ENCODE data around the gene ZNF423.

Gene ZNF423

GRCh38 chr16:49659356-49659755 is 196.6 kb downstream of the ZNF423 start:
- Histone ChIP-seq H3K9me3 (ENCODE audit: control insufficient read depth, insufficient read depth, low read length) (no peaks in the 10 kb centered on the region), H3K27me3 (ENCODE audit: control insufficient read depth, insufficient read depth, low read length) (no peaks in the 10 kb centered on the region), H3K36me3 (ENCODE audit: control insufficient read depth, insufficient read depth, low read length) (no peaks in the 10 kb centered on the region), H3K4me3 (ENCODE audit: low read depth, low read length) (no peak overlapping the region), H3K4me1 (ENCODE audit: control insufficient read depth, insufficient read depth, low read length) (no peaks in the 10 kb centered on the region), H3K9ac (ENCODE audit: low read depth, low read length) (no peak overlapping the region)

DNA sequence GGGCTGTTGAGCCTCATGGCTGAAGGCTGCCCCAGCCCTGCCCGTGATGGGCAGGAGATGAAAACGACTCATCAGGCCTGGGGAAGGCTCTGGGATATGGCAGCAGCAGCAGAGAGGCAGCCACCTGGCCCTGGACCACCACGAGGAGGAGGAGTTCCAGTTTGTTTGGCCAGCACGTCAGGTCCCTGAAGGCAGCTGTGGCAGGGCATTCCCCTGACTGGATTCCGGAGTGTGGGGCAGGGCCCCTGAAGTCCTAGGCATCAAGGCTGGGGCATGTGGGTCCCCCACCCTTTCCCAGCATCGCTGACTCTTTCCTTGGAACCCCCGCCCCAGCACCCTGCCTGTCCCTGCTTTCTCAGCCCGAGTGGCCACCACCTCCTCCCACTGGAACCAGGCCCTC is 197.4 kb downstream of the ZNF423 start:
- H3K9ac ChIP-seq (ENCODE audit: low read depth, low read length) = no peak overlapping the region
- H3K9me3 ChIP-seq (ENCODE audit: control insufficient read depth, insufficient read depth, low read length) = no peaks in the 10 kb centered on the region
- no peaks in the 10 kb centered on the region for H3K4me1 ChIP-seq (ENCODE audit: control insufficient read depth, insufficient read depth, low read length)
- no peaks in the 10 kb centered on the region for H3K36me3 ChIP-seq (ENCODE audit: control insufficient read depth, insufficient read depth, low read length)
- no peaks in the 10 kb centered on the region for H3K27me3 ChIP-seq (ENCODE audit: control insufficient read depth, insufficient read depth, low read length)
- no peak overlapping the region for H3K4me3 ChIP-seq (ENCODE audit: low read depth, low read length)

GRCh38 chr16:49657736-49658465 is 198.0 kb downstream of the ZNF423 start:
- H3K27me3 ChIP-seq (ENCODE audit: control insufficient read depth, insufficient read depth, low read length) = no peaks in the 10 kb centered on the region
- H3K4me1 ChIP-seq (ENCODE audit: control insufficient read depth, insufficient read depth, low read length) = no peaks in the 10 kb centered on the region
- H3K36me3 ChIP-seq (ENCODE audit: control insufficient read depth, insufficient read depth, low read length) = no peaks in the 10 kb centered on the region
- H3K9me3 ChIP-seq (ENCODE audit: control insufficient read depth, insufficient read depth, low read length) = no peaks in the 10 kb centered on the region
- no peak overlapping the region for H3K9ac ChIP-seq (ENCODE audit: low read depth, low read length)
- no peak overlapping the region for H3K4me3 ChIP-seq (ENCODE audit: low read depth, low read length)

DNA sequence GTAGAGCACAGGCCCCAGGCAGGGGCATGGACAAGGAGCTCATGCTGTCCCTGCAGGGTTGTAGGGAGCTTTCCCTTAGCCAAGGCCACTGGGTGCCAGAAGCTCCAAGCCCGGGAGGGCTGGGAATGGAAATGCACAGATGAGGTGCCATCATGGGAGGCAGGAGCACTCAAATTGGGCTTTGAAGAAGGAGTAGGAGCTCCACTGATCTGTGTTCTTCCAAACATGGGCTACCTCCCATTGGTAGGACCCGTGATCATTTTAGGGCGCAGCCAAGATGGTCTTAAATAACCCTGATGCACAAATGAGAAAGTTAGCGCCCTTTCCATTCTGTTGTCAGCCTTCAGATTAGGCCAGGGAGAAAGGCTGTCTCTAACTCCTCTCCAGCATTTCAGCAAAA is 201.5 kb downstream of the ZNF423 start:
- Histone ChIP-seq H3K27me3 (ENCODE audit: control insufficient read depth, insufficient read depth, low read length) (no peaks in the 10 kb centered on the region), H3K9ac (ENCODE audit: low read depth, low read length) (no peak overlapping the region), H3K4me1 (ENCODE audit: control insufficient read depth, insufficient read depth, low read length) (peaks cover 5% of the 10 kb centered on the region)

DNA sequence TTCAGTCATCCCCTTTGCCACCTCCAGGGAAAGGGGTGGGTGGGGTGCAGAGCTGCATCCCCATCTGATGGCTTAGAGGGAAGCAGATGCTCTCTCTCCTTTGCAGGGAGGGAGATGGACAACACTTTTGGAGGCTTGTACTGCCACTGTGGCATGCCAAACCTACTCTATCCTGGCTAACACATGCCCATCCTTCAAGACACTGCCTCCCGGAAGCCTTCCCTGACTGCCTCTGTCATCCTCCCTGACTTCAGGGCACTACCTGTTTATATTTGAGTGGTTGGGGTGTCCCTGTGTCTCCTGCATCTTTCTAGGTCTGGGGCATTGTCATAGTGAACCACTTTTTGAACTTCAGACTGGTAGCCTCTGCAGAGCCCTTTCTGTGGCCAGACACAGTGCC is 202.3 kb downstream of the ZNF423 start:
- H3K4me1 ChIP-seq (ENCODE audit: control insufficient read depth, insufficient read depth, low read length) = peaks cover 5% of the 10 kb centered on the region
- no peaks in the 10 kb centered on the region for H3K27me3 ChIP-seq (ENCODE audit: control insufficient read depth, insufficient read depth, low read length)
- no peaks in the 10 kb centered on the region for H3K9me3 ChIP-seq (ENCODE audit: control insufficient read depth, insufficient read depth, low read length)
- no peak overlapping the region for H3K4me3 ChIP-seq (ENCODE audit: low read depth, low read length)
- no peak overlapping the region for H3K9ac ChIP-seq (ENCODE audit: low read depth, low read length)
- no peaks in the 10 kb centered on the region for H3K36me3 ChIP-seq (ENCODE audit: control insufficient read depth, insufficient read depth, low read length)

More for the DNA sequence above, 201.5 kb downstream of the ZNF423 start:
- no peaks in the 10 kb centered on the region for H3K36me3 ChIP-seq (ENCODE audit: control insufficient read depth, insufficient read depth, low read length)
- no peaks in the 10 kb centered on the region for H3K9me3 ChIP-seq (ENCODE audit: control insufficient read depth, insufficient read depth, low read length)
- no peak overlapping the region for H3K4me3 ChIP-seq (ENCODE audit: low read depth, low read length)

- H3K27me3 ChIP-seq (ENCODE audit: control insufficient read depth, insufficient read depth, low read length) = no peaks in the 10 kb centered on the region
- no peaks in the 10 kb centered on the region for H3K9me3 ChIP-seq (ENCODE audit: control insufficient read depth, insufficient read depth, low read length)
- H3K4me3 ChIP-seq (ENCODE audit: low read depth, low read length) = no peak overlapping the region
- H3K36me3 ChIP-seq (ENCODE audit: control insufficient read depth, insufficient read depth, low read length) = no peaks in the 10 kb centered on the region
- peaks cover 5% of the 10 kb centered on the region for H3K4me1 ChIP-seq (ENCODE audit: control insufficient read depth, insufficient read depth, low read length)
- no peak overlapping the region for H3K9ac ChIP-seq (ENCODE audit: low read depth, low read length)
These were observed 202.7 kb downstream of the ZNF423 start for GRCh38 chr16:49653173-49653570.

DNA sequence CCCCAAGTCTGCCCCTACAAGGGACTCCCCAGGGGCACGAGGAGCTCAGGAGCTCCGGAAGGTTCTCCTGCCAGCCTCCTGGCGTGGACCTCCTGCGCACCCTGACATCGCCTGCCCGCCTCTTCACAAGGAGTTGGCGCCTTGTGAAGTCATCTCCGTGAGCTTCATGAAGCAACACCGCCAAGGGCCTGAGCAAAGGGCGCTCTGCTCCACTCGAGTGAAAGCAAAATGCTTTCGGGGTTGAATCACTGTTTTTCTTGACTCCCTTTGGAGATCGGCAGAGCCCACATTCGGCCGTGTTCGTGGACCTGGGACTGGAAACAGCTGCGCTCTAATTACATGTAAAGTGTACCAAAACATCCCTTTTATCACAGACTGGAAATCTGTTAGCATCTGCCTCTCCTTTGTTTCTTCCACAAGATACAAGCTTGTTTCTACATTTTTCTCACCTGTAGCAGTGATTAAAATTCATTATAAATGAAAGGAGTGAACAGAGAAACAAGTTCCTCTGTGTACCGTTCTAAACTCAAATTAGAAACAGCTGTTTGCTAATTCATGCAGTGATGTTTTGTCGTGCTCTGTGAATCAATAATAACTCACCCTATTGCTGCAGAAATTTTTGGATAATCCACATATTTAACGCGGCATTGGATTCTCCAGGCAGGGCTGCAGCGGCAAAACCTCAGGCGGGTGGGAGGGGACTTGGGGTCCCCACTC is 203.3 kb downstream of the ZNF423 start:
- Histone ChIP-seq H3K4me3 (ENCODE audit: low read depth, low read length) (no peak overlapping the region), H3K4me1 (ENCODE audit: control insufficient read depth, insufficient read depth, low read length) (peaks cover 5% of the 10 kb centered on the region), H3K9ac (ENCODE audit: low read depth, low read length) (no peak overlapping the region), H3K27me3 (ENCODE audit: control insufficient read depth, insufficient read depth, low read length) (no peaks in the 10 kb centered on the region), H3K36me3 (ENCODE audit: control insufficient read depth, insufficient read depth, low read length) (no peaks in the 10 kb centered on the region), H3K9me3 (ENCODE audit: control insufficient read depth, insufficient read depth, low read length) (no peaks in the 10 kb centered on the region)

- H3K27me3 ChIP-seq (ENCODE audit: control insufficient read depth, insufficient read depth, low read length) = no peaks in the 10 kb centered on the region
- H3K4me3 ChIP-seq (ENCODE audit: low read depth, low read length) = no peak overlapping the region
- H3K9me3 ChIP-seq (ENCODE audit: control insufficient read depth, insufficient read depth, low read length) = no peaks in the 10 kb centered on the region
- no peaks in the 10 kb centered on the region for H3K36me3 ChIP-seq (ENCODE audit: control insufficient read depth, insufficient read depth, low read length)
- H3K9ac ChIP-seq (ENCODE audit: low read depth, low read length) = no peak overlapping the region
- H3K4me1 ChIP-seq (ENCODE audit: control insufficient read depth, insufficient read depth, low read length) = peaks cover 5% of the 10 kb centered on the region
These were observed 203.9 kb downstream of the ZNF423 start for GRCh38 chr16:49651996-49652395.

GRCh38 chr16:49651226-49651625 is 204.7 kb downstream of the ZNF423 start:
- H3K4me3 ChIP-seq (ENCODE audit: low read depth, low read length) = no peak overlapping the region
- no peaks in the 10 kb centered on the region for H3K9me3 ChIP-seq (ENCODE audit: control insufficient read depth, insufficient read depth, low read length)
- no peaks in the 10 kb centered on the region for H3K36me3 ChIP-seq (ENCODE audit: control insufficient read depth, insufficient read depth, low read length)
- peaks cover 5% of the 10 kb centered on the region for H3K4me1 ChIP-seq (ENCODE audit: control insufficient read depth, insufficient read depth, low read length)
- no peak overlapping the region for H3K9ac ChIP-seq (ENCODE audit: low read depth, low read length)
- H3K27me3 ChIP-seq (ENCODE audit: control insufficient read depth, insufficient read depth, low read length) = no peaks in the 10 kb centered on the region

DNA sequence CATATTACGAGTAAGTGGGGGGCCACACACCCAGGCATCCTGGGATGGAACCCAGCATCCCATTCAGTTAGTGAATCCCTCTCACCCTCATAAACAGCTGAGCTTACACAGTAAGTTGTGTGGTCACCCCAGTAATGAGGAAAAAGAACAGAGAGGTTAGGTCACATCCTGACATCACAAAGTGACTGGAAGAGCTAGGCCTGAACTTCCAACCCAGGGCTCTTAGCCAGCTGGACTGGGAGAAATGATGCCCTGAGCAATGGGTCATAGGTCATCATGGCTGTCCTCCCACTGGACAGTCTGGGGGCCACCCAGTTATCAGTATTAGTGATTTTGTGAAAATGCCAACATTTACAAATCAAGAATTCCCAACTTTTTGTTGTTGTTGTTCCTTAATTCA is 205.3 kb downstream of the ZNF423 start:
- H3K9me3 ChIP-seq (ENCODE audit: control insufficient read depth, insufficient read depth, low read length) = no peaks in the 10 kb centered on the region
- no peak overlapping the region for H3K9ac ChIP-seq (ENCODE audit: low read depth, low read length)

DNA sequence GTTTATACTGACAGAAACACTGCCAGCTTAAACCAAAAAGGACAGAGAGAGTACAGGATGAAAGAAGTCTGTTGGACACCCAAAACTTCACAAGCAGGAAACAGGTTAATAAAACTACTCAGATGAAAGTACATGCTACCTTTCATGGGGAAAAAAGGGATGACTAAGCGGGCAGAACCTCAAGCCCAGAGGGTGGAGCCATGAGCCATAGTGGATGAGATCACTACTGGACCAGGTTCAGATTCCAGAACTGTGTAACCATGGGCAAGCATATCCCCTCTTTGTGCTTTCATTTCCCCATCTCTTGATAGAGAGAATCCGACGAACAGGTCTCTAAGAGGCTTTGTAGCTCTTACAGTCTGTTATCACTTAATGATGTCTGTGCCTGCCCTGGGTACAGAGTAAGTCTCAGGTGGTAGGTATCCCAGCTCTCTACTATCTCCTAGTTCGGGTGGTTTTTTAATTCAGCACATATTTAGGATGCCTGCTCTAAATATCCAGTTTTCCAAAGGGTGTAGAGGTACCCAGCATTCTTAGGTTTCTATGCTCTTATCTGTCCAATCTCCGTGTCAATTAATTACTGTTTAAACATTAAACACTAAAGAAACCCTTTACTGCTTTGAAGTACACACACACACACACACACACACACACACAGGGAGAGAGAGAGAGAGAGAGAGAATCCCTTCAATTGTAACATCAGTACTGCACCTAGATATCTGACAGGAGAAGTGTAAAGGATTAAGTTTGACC is 206.7 kb downstream of the ZNF423 start:
- H3K4me1 ChIP-seq (ENCODE audit: control insufficient read depth, insufficient read depth, low read length) = peaks cover 5% of the 10 kb centered on the region
- H3K4me3 ChIP-seq (ENCODE audit: low read depth, low read length) = no peak overlapping the region
- H3K9me3 ChIP-seq (ENCODE audit: control insufficient read depth, insufficient read depth, low read length) = no peaks in the 10 kb centered on the region
- H3K36me3 ChIP-seq (ENCODE audit: control insufficient read depth, insufficient read depth, low read length) = no peaks in the 10 kb centered on the region
- no peak overlapping the region for H3K9ac ChIP-seq (ENCODE audit: low read depth, low read length)
- H3K27me3 ChIP-seq (ENCODE audit: control insufficient read depth, insufficient read depth, low read length) = no peaks in the 10 kb centered on the region

More for the DNA sequence above, 205.3 kb downstream of the ZNF423 start:
- no peaks in the 10 kb centered on the region for H3K27me3 ChIP-seq (ENCODE audit: control insufficient read depth, insufficient read depth, low read length)
- H3K36me3 ChIP-seq (ENCODE audit: control insufficient read depth, insufficient read depth, low read length) = no peaks in the 10 kb centered on the region
- peaks cover 5% of the 10 kb centered on the region for H3K4me1 ChIP-seq (ENCODE audit: control insufficient read depth, insufficient read depth, low read length)
- no peak overlapping the region for H3K4me3 ChIP-seq (ENCODE audit: low read depth, low read length)
